ENCODE results near the gene SMYD3.
A peak's percentile ranks its signal among the peaks of the same experiment; 100 is the strongest.
"Not testable (repeated sequence)": the region's sequence is repeated elsewhere in the genome, so short reads cannot be mapped to it uniquely, and the experiment has no call there.

SMYD3 gene

GRCh38 chr1:246093230-246093629 lies 413.8 kb downstream of the SMYD3 start:
- FAIRE-seq = no peak

- FAIRE-seq = no peak
Measured at GRCh38 chr1:246092136-246092535, 414.9 kb downstream of the SMYD3 start.

- no peak for FAIRE-seq
Measured at GRCh38 chr1:246091477-246091876, 415.6 kb downstream of the SMYD3 start.

GRCh38 chr1:246086191-246086590 lies 420.9 kb downstream of the SMYD3 start:
- no peak for FAIRE-seq

GRCh38 chr1:246083416-246083815 lies 423.7 kb downstream of the SMYD3 start:
- no peak for FAIRE-seq

- FAIRE-seq = no peak
Measured at GRCh38 chr1:246081856-246082668, 425.0 kb downstream of the SMYD3 start.

- FAIRE-seq = no peak
Measured at GRCh38 chr1:246081138-246081702, 425.9 kb downstream of the SMYD3 start.

- no peak for FAIRE-seq
Measured at GRCh38 chr1:246080031-246080430, 427.0 kb downstream of the SMYD3 start.

GRCh38 chr1:246078888-246079252 lies 428.2 kb downstream of the SMYD3 start:
- FAIRE-seq = no peak

- no peak for FAIRE-seq
Measured at GRCh38 chr1:246078126-246078887, 428.8 kb downstream of the SMYD3 start.

GRCh38 chr1:246077476-246077875 lies 429.6 kb downstream of the SMYD3 start:
- no peak for FAIRE-seq

- no peak for FAIRE-seq
Measured at GRCh38 chr1:246074421-246074820, 432.7 kb downstream of the SMYD3 start.

- no peak for FAIRE-seq
Measured at GRCh38 chr1:246072456-246072955, 434.6 kb downstream of the SMYD3 start.

- not testable (repeated sequence) for FAIRE-seq
Measured at GRCh38 chr1:246071981-246072380, 435.1 kb downstream of the SMYD3 start.

GRCh38 chr1:246071561-246071960 lies 435.5 kb downstream of the SMYD3 start:
- not testable (repeated sequence) for FAIRE-seq

GRCh38 chr1:246069581-246069980 lies 437.5 kb downstream of the SMYD3 start:
- FAIRE-seq = no peak

GRCh38 chr1:246068619-246069509 lies 438.2 kb downstream of the SMYD3 start:
- FAIRE-seq = no peak

- FAIRE-seq = no peak
Measured at GRCh38 chr1:246068217-246068512, 438.9 kb downstream of the SMYD3 start.

GRCh38 chr1:246067432-246068216 lies 439.5 kb downstream of the SMYD3 start:
- FAIRE-seq = no peak

GRCh38 chr1:246066573-246066972 lies 440.5 kb downstream of the SMYD3 start:
- peak; percentile 53 for FAIRE-seq

GRCh38 chr1:246065592-246065991 lies 441.5 kb downstream of the SMYD3 start:
- FAIRE-seq = no peak

GRCh38 chr1:246064891-246065290 lies 442.2 kb downstream of the SMYD3 start:
- FAIRE-seq = no peak
